ENCODE results near the gene OR2H1.
"Not testable (repeated sequence)": the region's sequence is repeated elsewhere in the genome, so short reads cannot be mapped to it uniquely, and the experiment has no call there.

The OR2H1 gene

DNA sequence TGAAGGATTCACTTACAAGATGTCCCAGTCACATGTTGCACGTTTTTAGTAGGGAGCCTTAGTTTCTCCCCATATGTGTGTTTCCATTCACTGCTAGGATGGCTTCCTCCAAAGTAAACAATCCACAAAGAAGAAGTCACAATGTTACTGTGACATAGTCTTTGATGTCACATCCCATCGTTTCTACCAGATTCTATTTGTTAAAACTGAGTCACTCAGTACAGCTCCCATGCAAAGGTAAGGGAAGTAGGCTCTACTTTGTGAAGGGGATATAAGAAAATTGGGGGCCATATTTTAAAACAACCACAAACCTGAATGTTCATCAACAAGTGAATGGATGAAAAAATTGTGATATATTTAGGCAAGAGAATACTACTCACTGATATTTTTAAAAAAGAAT is at the start of gene OR2H1, which contains the start of gene OR11A1:
Gene OR2H1 (plus strand): TSS at position 185 of the 400 bp plus-strand sequence. CDS start 4,615 bp downstream, outside the sequence.
Gene OR11A1 (minus strand): TSS at position 101 of the 400 bp plus-strand sequence. CDS start 29,430 bp downstream, outside the sequence.
- TF ChIP-seq CTCF (IDR thresholded peaks at IDR 0.05; ENCODE audit: low read depth, low read length): no peak
- no peak for DNase-seq (ENCODE audit: extremely low read depth, low read depth)

DNA sequence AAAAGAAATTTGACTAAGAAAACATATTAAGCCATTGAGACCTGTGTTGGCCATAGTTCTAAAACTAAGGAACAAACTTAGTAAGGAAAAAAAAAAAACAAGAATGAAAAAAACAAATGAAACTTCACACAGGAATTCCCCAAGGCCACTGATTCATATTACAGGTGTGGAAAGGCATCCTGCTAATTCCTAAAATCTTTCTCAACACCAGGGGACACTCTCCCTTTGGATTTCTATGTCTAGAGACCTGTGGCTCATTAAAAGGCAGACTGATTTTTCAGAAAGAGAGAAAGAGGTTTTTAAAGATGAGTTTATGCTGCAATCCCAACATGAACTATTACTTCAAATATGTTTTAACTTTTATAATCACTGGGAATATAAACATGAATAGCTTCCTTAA is 42.4 kb upstream of the OR2H1 start, which contains the start of gene OR12D1:
Gene OR12D1 (plus strand): TSS at position 341 of the 400 bp plus-strand sequence.
- TF ChIP-seq CTCF (IDR thresholded peaks at IDR 0.05; ENCODE audit: low read depth, low read length): no peak
- DNase-seq (ENCODE audit: extremely low read depth, low read depth): no peak

GRCh38 chr6:29419516-29419915 is 37.4 kb upstream of the OR2H1 start:
- DNase-seq (ENCODE audit: extremely low read depth, low read depth): no peak
- no peak for TF ChIP-seq CTCF (IDR thresholded peaks at IDR 0.05; ENCODE audit: low read depth, low read length)

- TF ChIP-seq CTCF (IDR thresholded peaks at IDR 0.05; ENCODE audit: low read depth, low read length): no peak
- DNase-seq (ENCODE audit: extremely low read depth, low read depth): no peak
Observed at GRCh38 chr6:29424168-29424567, 32.8 kb upstream of the OR2H1 start.

GRCh38 chr6:29424575-29424974 is 32.4 kb upstream of the OR2H1 start:
- no peak for DNase-seq (ENCODE audit: extremely low read depth, low read depth)
- TF ChIP-seq CTCF (IDR thresholded peaks at IDR 0.05; ENCODE audit: low read depth, low read length): no peak

DNA sequence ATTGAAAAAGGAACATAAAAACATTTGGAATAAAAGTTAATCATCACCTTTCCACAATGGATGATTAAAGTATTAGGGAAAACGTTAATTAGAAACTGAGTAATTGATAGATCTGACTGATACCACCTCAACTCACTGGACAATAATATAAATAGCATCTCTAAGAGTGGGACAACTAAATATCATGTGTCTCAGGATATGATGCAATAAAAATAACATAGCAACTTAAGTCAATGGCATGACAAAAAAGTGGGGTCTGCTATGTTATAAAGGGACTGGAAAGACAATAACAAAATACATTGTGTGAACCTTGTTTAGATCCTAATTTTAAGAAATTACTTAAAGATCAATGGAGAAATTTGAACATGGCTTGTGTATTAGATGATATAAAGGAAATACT is 31.9 kb upstream of the OR2H1 start:
- DNase-seq (ENCODE audit: extremely low read depth, low read depth): no peak
- no peak for TF ChIP-seq CTCF (IDR thresholded peaks at IDR 0.05; ENCODE audit: low read depth, low read length)

DNA sequence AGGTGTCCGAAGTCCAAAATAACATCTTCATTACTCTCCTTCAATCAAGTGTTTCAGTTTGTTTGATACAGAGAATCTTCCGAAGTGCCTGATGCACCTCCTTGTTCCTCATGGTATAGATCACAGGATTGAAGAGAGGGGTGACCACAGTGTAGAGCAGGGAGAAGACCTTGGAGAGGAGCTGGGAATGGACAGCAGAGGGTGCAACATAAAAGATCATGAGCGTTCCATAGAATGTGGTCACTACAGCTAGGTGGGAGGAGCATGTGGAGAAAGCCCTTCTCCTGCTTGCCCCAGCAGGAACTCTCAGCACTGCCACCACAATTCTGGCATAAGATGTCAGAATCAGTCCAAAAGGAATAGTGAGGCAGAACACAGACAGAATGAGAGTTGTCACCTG is 30.3 kb upstream of the OR2H1 start:
- no peak for TF ChIP-seq CTCF (IDR thresholded peaks at IDR 0.05; ENCODE audit: low read depth, low read length)
- no peak for DNase-seq (ENCODE audit: extremely low read depth, low read depth)

DNA sequence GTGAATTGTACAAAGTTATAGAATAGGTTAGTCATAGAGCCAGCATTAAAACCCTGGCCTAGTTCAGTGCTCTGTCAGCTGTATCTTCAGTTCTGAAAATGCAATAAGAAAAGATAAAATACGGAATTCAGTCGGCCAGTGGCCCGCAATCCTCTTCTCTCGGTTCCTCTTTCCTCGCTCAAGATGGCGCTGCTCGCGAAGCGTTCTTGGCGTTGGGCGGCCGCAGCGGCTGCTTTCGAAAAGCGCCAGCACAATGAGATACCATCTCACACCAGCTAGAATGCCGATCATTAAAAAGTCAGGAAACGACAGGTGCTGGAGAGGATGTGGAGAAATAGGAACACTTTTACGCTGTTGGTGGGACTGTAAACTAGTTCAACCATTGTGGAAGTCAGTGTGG is 20.2 kb upstream of the OR2H1 start:
- not testable (repeated sequence) for DNase-seq (ENCODE audit: extremely low read depth, low read depth)
